ENCODE data around the gene ZMIZ1. TPM values are rescaled to one million over a fixed set of nuclear protein-coding genes. Genes with fewer than 3 reads are reported as not detected.

The ZMIZ1 gene
- polyA plus RNA-seq, 1 donor from 2014 or later = 4.6 TPM

DNA sequence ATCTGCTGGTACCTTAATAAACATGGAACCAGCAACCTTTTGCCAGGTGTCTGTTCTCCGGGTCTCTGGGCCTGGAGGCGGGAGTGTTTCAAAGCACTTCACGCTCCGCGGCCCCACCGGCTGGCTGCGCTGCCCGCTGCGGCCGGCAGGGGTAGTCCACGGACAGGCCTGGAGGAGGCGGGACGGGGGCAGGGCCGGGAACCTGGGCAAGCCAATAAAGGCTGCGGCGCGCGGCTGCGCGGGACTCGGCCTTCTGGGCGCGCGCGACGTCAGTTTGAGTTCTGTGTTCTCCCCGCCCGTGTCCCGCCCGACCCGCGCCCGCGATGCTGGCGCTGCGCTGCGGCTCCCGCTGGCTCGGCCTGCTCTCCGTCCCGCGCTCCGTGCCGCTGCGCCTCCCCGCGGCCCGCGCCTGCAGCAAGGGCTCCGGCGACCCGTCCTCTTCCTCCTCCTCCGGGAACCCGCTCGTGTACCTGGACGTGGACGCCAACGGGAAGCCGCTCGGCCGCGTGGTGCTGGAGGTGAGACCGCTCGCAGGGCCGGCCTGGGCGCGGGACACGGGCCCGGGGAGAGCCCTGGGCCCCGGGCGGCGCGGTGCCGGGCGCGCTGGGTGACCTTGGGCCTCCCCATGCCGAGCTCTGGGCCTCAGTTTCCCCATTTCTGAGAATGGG lies 278.6 kb downstream of the ZMIZ1 start, which contains the start of gene PPIF:
TSS of gene PPIF (plus strand) at position 244 of the 668 bp plus-strand sequence. CDS start at position 324, 80 bp downstream.
- H3K36me3 Mint-ChIP-seq = no peaks in the 10 kb centered on the region
- peak within 1 kb of the TSS; percentile 91 to 95 (median 93) for H3K27ac Mint-ChIP-seq
- no peaks in the 10 kb centered on the region for H3K27me3 Mint-ChIP-seq
- H3K4me1 Mint-ChIP-seq = peaks cover 9 to 13% (median 10%) of the 10 kb centered on the region in 3 donors
- peak within 1 kb of the TSS; percentile 86 to 92 (median 88) for H3K4me3 Mint-ChIP-seq
- H3K9me3 Mint-ChIP-seq = no peaks in the 10 kb centered on the region

DNA sequence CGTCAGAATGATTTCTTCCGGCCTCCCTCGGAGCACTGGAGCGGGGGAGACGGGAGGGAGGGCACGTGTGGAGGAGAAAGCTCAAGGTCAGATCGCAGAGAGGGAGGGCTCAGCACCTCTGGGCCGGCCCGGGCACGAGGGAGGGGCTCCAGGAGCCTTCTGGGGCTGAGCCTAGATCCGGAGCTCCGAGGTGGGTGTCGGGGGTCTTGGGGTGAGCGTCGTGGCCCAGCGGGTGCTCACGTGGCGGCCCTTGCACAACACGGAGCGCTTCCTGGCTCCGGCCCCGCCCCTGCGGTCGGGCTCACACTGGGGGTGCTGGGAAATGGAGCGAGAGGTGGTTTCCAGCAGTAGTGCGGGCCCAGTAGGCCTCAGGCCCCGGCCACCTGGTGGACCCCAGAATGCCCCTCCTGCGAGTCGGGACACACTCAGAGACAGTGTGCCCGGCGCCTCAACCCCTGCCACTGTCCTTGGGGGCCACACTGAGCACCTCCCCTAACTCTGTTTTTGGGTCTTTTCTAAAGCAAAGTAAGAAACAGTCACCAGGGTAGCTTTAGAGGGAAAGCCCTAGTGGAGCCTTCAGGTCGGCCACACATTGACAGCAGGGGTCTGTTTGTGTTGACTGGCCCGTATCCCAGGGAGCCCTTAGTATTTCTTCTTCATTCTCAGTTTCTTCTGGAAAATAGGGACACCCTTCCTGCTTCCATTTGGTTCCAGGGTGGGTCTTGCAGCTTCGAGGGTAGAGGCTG lies 279.3 kb downstream of the ZMIZ1 start:
- Mint-ChIP-seq H3K27ac (peak overlapping the region; percentile 91 to 95 (median 93)), H3K9me3 (no peaks in the 10 kb centered on the region), H3K4me1 (peaks cover 10 to 13% (median 10%) of the 10 kb centered on the region in 3 donors), H3K4me3 (peak overlapping the region; percentile 86 to 92 (median 88)), H3K27me3 (no peaks in the 10 kb centered on the region), H3K36me3 (no peaks in the 10 kb centered on the region)

DNA sequence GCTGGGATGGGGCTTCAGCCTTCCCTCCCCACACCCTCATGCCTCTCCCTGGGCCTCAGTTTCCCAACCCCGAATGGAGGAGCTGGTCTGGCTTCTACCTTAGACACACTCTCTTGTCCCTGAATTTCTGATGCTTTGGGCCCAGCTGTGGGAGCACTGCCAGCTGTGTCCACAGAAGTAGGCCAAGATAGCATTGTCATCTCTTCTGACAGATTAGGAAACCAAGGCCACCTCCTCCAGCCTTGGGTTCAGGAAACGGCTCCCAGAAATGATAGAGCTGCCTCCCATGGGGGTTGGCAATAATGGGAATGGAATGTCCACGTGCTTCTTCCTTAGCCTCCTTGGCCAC lies 279.8 kb downstream of the ZMIZ1 start:
- peak overlapping the region; percentile 86 to 92 (median 88) for H3K4me3 Mint-ChIP-seq
- H3K36me3 Mint-ChIP-seq = peaks cover 5% of the 10 kb centered on the region
- H3K27me3 Mint-ChIP-seq = no peaks in the 10 kb centered on the region
- H3K9me3 Mint-ChIP-seq = no peaks in the 10 kb centered on the region
- peak overlapping the region; percentile 91 to 95 (median 93) for H3K27ac Mint-ChIP-seq
- peaks cover 15 to 16% (median 15%) of the 10 kb centered on the region in 3 donors for H3K4me1 Mint-ChIP-seq

DNA sequence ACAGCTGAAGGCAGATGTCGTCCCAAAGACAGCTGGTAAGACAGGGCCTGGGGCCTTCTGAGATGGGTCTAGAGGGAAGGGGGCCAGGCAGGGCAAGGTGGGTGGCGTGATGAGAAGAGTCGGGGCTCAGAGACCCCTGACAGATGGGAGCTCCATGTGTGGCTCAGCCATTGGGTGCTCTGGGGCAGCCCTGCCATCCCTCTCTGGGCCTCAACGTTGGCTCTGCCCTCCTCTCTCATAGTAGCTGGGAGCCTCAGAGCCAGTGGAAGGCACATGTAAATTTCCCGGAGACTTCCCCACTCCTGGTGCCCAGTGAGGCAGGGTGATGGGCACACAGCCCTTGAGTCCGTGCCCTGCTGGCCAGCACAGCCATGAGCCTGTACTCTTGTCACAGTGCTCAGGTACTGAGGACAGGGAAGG lies 280.3 kb downstream of the ZMIZ1 start:
- Mint-ChIP-seq H3K27me3 (no peaks in the 10 kb centered on the region), H3K4me3 (peak overlapping the region; percentile 86 to 92 (median 88)), H3K36me3 (peaks cover 9% of the 10 kb centered on the region), H3K27ac (peak overlapping the region; percentile 91 to 95 (median 93)), H3K9me3 (no peaks in the 10 kb centered on the region), H3K4me1 (peaks cover 16 to 21% (median 19%) of the 10 kb centered on the region in 3 donors)

DNA sequence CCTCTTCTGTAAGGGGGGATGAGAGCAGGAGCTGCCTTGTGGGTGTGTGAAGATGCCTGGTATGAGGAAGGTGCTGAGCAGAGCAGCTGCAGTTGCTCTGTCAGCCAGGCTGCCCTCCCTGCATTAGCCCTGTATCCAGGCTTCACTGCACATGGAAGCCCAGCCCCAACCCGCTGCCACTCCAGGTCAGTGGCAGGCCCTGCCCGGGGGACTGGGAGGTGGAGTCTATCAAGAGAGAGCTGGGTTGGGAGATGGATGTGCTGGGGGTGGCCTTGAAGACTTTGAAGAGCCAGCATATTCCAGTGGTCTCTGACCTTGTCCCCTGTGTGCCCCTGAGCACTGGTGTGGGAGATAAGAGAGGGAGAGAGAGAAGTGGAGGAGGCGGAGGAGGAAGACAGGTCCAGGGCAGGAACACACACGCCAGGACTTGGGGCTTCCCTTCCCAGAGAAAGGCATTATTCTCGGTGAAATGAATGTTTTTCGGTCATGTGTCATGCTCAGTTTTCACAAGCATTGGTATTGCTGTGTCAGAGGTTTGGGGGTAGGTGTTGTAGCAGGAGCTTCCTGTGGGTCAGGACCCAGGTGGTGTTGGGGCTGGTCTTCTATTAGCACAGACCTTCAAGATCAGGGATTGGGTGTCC lies 281.1 kb downstream of the ZMIZ1 start:
- Mint-ChIP-seq H3K4me3 (peak overlapping the region in 3 of 4 donors; percentile 49 to 57 (median 54)), H3K4me1 (peaks cover 19 to 25% (median 23%) of the 10 kb centered on the region in 3 donors), H3K9me3 (no peaks in the 10 kb centered on the region), H3K36me3 (peaks cover 11% of the 10 kb centered on the region), H3K27ac (peak overlapping the region in 2 of 3 donors; percentile 91 to 95), H3K27me3 (no peaks in the 10 kb centered on the region)

DNA sequence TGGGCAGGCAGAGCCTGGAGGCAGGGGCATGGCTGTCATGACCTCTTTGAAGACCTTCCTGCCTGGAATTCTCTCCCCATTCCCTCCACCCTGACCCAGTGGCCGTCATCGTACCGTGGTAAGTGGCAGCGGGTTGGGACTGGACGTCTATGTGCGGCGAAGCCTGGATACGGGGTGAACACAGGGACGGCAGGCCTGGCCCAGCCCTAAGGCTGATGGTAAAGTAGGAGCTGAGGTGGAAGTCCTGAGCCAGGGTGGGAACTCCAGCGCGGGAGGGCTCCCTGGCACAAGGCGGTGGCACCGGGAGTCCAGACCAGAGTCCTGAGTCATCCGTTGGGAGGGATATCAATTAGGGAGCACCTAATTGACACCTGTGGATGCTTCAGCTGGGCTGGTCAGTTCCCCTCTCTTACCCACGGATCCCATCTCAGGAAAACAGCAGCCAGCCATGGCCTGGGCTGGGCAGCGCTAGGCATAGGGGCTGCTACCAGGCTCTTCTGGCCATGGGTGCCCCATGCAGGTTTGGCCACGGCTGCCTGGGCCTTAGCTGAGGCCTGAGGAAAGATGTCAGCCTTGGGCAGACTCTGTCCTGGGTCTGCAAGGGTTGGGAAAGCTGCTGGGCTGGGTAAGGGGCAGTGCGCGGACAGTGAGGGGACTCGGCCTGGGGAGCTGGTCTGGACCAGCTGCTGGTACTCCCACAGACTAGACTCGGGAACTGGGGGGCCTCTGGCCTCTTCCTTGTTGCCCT lies 281.8 kb downstream of the ZMIZ1 start:
- Mint-ChIP-seq H3K36me3 (peaks cover 13% of the 10 kb centered on the region), H3K27me3 (no peaks in the 10 kb centered on the region), H3K4me1 (peaks cover 22 to 28% (median 26%) of the 10 kb centered on the region in 3 donors), H3K9me3 (no peaks in the 10 kb centered on the region), H3K4me3 (peak overlapping the region in 1 of 4 donors; percentile 57), H3K27ac (peak overlapping the region in 1 of 3 donors; percentile 82)

DNA sequence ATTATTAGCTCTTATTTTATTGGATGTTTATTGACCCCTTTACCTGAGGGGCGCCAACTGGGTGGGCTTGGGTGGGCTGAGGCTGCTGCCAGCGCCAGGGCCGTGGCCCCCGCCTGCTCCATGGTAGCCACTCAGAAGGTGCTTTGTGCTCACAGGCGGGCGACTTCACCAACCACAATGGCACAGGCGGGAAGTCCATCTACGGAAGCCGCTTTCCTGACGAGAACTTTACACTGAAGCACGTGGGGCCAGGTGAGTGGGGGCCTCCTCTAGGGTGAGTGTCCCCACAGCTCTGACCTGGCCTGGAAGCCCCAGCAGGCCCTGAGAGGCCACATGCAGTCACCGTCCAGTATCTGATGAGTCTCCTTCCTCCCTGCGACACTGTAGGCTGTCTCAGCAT lies 282.6 kb downstream of the ZMIZ1 start:
- Mint-ChIP-seq H3K9me3 (no peaks in the 10 kb centered on the region), H3K27ac (no peak overlapping the region), H3K4me3 (peak overlapping the region in 1 of 4 donors; percentile 57), H3K4me1 (peaks cover 29 to 33% (median 32%) of the 10 kb centered on the region in 3 donors), H3K36me3 (peaks cover 13% of the 10 kb centered on the region), H3K27me3 (no peaks in the 10 kb centered on the region)

DNA sequence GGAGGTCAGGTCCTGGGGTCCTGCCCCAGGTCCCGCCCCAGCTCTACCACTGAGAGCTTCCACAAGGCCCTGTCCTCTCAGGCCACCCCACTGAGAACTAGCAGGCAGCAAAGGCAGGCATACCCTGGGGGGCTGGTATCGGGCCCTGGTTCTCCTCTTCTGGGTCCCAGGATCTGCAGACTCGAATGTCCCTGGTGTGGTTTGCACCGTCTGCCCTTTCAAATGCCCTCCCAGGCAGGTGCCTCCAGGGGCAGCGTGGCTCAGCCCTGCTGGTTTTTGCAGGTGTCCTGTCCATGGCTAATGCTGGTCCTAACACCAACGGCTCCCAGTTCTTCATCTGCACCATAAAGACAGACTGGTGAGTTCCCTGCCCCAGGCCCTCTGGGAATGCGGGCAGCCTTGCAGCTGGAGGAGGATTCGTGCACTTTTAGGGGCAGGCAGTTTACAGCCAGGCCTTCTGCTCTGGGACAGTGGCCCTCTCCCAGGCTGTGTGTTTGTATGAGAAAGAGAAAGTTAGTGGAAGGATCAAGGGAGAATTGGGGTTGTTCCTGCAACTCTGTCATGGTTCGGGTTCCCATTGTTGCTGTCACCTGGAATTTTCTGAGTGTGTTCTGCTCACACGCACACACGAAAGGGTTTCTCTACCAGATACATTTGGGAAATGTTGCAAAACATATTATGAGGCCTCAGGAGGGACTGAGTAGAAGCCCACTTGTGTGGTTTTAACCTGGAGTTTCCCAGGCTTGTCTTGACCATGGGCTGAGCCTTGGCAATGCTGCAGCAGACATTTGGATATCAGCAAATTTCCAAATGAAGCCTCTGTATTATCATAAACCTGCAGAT lies 283.5 kb downstream of the ZMIZ1 start:
- H3K27me3 Mint-ChIP-seq = no peaks in the 10 kb centered on the region
- H3K9me3 Mint-ChIP-seq = no peaks in the 10 kb centered on the region
- H3K36me3 Mint-ChIP-seq = peaks cover 13% of the 10 kb centered on the region
- H3K4me3 Mint-ChIP-seq = peak overlapping the region in 1 of 4 donors; percentile 57
- H3K27ac Mint-ChIP-seq = peak overlapping the region in 1 of 3 donors; percentile 84
- H3K4me1 Mint-ChIP-seq = peaks cover 29 to 33% (median 32%) of the 10 kb centered on the region in 3 donors

DNA sequence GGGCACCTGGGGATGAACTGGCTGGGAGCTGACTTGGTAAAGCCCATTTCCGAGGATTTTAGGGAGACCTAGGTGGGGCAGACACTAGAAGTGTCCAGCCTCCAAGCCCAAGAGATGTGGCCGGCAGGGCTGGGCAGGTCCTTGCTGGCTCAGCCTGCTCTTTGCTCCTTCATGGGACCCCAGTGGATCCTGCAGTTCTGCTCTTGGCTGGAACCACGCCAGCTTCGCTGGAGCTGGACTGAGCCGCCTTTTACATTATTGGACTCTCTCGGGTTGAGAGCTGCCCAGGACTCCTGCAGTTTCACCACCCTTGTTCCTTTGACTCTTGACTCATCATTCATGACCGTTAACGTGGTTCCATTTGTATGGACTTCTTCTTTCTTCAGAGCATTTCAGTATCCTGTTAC lies 284.2 kb downstream of the ZMIZ1 start:
- H3K9me3 Mint-ChIP-seq = no peaks in the 10 kb centered on the region
- peaks cover 29 to 33% (median 31%) of the 10 kb centered on the region in 3 donors for H3K4me1 Mint-ChIP-seq
- H3K27ac Mint-ChIP-seq = no peak overlapping the region
- H3K36me3 Mint-ChIP-seq = peaks cover 13% of the 10 kb centered on the region
- peak overlapping the region in 1 of 4 donors; percentile 35 for H3K4me3 Mint-ChIP-seq
- no peaks in the 10 kb centered on the region for H3K27me3 Mint-ChIP-seq

DNA sequence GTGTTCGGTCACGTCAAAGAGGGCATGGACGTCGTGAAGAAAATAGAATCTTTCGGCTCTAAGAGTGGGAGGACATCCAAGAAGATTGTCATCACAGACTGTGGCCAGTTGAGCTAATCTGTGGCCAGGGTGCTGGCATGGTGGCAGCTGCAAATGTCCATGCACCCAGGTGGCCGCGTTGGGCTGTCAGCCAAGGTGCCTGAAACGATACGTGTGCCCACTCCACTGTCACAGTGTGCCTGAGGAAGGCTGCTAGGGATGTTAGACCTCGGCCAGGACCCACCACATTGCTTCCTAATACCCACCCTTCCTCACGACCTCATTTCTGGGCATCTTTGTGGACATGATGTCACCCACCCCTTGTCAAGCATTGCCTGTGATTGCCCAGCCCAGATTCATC lies 285.0 kb downstream of the ZMIZ1 start:
- Mint-ChIP-seq H3K4me3 (no peak overlapping the region), H3K36me3 (peaks cover 17% of the 10 kb centered on the region), H3K27me3 (peaks cover 1% of the 10 kb centered on the region), H3K9me3 (no peaks in the 10 kb centered on the region), H3K4me1 (peaks cover 27 to 30% (median 29%) of the 10 kb centered on the region in 3 donors), H3K27ac (peak overlapping the region in 2 of 3 donors; percentile 29 to 63)

DNA sequence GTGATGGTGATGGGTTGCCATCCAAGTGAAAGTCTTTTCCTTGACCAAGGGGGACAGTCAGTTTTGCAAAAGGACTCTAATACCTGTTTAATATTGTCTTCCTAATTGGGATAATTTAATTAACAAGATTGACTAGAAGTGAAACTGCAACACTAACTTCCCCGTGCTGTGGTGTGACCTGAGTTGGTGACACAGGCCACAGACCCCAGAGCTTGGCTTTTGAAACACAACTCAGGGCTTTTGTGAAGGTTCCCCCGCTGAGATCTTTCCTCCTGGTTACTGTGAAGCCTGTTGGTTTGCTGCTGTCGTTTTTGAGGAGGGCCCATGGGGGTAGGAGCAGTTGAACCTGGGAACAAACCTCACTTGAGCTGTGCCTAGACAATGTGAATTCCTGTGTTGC lies 285.4 kb downstream of the ZMIZ1 start:
- peak overlapping the region in 2 of 3 donors; percentile 29 to 63 for H3K27ac Mint-ChIP-seq
- peaks cover 2% of the 10 kb centered on the region for H3K27me3 Mint-ChIP-seq
- no peak overlapping the region for H3K4me3 Mint-ChIP-seq
- H3K4me1 Mint-ChIP-seq = peaks cover 28 to 33% (median 32%) of the 10 kb centered on the region in 3 donors
- peaks cover 17% of the 10 kb centered on the region for H3K36me3 Mint-ChIP-seq
- no peaks in the 10 kb centered on the region for H3K9me3 Mint-ChIP-seq

DNA sequence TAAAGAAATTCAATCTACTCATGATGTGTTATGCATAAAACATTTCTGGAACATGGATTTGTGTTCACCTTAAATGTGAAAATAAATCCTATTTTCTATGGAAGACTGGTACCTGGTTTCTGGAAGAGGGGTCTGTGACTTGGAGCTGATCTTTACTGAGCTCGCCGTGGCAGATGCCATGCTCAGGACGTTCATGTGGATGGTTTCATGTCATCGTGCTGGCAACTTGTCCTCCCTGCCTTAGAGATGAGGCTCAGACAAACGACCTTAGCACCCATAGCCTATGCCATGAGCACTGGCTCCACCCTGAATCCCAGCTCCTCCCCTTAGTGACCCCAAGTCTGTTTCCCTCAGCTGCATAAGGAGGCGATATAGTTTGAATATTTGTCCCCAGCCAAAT lies 285.8 kb downstream of the ZMIZ1 start:
- H3K27ac Mint-ChIP-seq = peak overlapping the region in 2 of 3 donors; percentile 29 to 63
- peaks cover 17% of the 10 kb centered on the region for H3K36me3 Mint-ChIP-seq

DNA sequence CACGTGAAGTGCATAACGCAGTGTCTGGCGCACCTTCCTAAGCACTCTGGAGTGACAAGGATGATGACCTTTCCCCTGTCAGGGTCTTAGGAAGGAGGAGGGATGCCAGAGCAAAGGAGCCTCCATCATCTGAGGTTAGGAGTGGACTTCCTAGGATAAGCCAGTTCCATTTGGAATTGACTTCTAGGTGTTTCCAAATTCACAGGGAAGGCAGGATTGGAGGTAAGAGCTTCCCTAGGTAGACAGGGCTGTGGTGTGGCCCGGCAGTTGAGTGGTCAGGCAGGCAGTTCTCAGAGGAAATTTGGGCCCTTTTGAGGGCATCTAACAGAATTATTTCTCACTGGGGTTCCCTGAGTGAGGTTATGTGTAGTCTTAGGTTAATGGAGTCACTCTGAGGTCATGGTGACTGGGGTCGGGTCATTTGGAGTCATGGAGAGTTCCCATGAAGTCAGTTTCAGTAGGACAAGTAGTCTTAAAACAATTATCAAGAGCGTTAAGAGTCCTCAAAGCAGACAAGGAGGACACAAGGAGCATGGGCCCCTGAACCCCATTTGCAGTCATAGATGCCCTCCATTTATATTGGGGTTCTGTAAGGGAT lies 286.8 kb downstream of the ZMIZ1 start:
- Mint-ChIP-seq H3K36me3 (peaks cover 17% of the 10 kb centered on the region), H3K4me3 (peak overlapping the region in 1 of 4 donors; percentile 39), H3K27ac (peak overlapping the region in 2 of 3 donors; percentile 17 to 31)

More for the DNA sequence above, 285.8 kb downstream of the ZMIZ1 start:
- H3K27me3 Mint-ChIP-seq = peaks cover 2% of the 10 kb centered on the region
- no peaks in the 10 kb centered on the region for H3K9me3 Mint-ChIP-seq
- peaks cover 27 to 33% (median 29%) of the 10 kb centered on the region in 3 donors for H3K4me1 Mint-ChIP-seq
- no peak overlapping the region for H3K4me3 Mint-ChIP-seq

More for the DNA sequence above, 286.8 kb downstream of the ZMIZ1 start:
- no peaks in the 10 kb centered on the region for H3K9me3 Mint-ChIP-seq
- peaks cover 2% of the 10 kb centered on the region for H3K27me3 Mint-ChIP-seq
- H3K4me1 Mint-ChIP-seq = peaks cover 29 to 33% (median 29%) of the 10 kb centered on the region in 3 donors

Measured in IgD-negative memory B cell (primary cell).